ENCODE measurements around the gene FES. TPM values are rescaled to one million over a fixed set of nuclear protein-coding genes. Genes with fewer than 3 reads are reported as not detected.

Gene FES
- total RNA-seq, 6 donors from 2014 or later = 33.4 to 144 (median 68.3) TPM

- DNase-seq (no peak), ATAC-seq (ENCODE audit: low FRiP score in 2 of 2) (no peak)
- Histone ChIP-seq H3K4me3 (no peak overlapping the region), H3K36me3 (peaks cover 55 to 85% (median 77%) of the 10 kb centered on the region in 4 donors), H3K4me1 (peaks cover 5 to 8% (median 7%) of the 10 kb centered on the region in 4 donors), H3K27ac (no peak overlapping the region), H3K27me3 (no peaks in the 10 kb centered on the region), H3K9me3 (no peaks in the 10 kb centered on the region)
- TF ChIP-seq POLR2A (IDR thresholded peaks at IDR 0.05) (no peak), EP300 (IDR thresholded peaks at IDR 0.05) (no peak), CTCF (IDR thresholded peaks at IDR 0.05) (no peak), POLR2AphosphoS5 (IDR thresholded peaks at IDR 0.05) (no peak)
- WGBS, 2 donors = 100% methylated on average over 4 of the region's 4 CpGs; no CpG with 5 or more reads in 1 of the 2 donors
Measured at GRCh38 chr15:90941038-90941437, 56.7 kb downstream of the FES start.

- no peak overlapping the region for H3K27ac ChIP-seq
- H3K27me3 ChIP-seq = no peaks in the 10 kb centered on the region
- H3K36me3 ChIP-seq = peaks cover 68 to 97% (median 90%) of the 10 kb centered on the region in 4 donors
- H3K4me3 ChIP-seq = no peak overlapping the region
- TF ChIP-seq EP300 (IDR thresholded peaks at IDR 0.05) = no peak
- TF ChIP-seq POLR2AphosphoS5 (IDR thresholded peaks at IDR 0.05) = no peak
- TF ChIP-seq POLR2A (IDR thresholded peaks at IDR 0.05) = no peak
- 91 to 95% methylated on average over 6 to 12 of the region's 12 CpGs for WGBS, 2 donors
- ATAC-seq (ENCODE audit: low FRiP score in 2 of 2) (no peak), DNase-seq (no peak)
- no peaks in the 10 kb centered on the region for H3K4me1 ChIP-seq
- H3K9me3 ChIP-seq = no peaks in the 10 kb centered on the region
Measured at GRCh38 chr15:90942354-90943120, 58.2 kb downstream of the FES start.

- no peak overlapping the region for H3K27ac ChIP-seq
- H3K27me3 ChIP-seq = no peaks in the 10 kb centered on the region
- H3K36me3 ChIP-seq = peaks cover 65 to 98% (median 92%) of the 10 kb centered on the region in 4 donors
- no peak for TF ChIP-seq EP300 (IDR thresholded peaks at IDR 0.05)
- DNase-seq (no peak), ATAC-seq (ENCODE audit: low FRiP score in 2 of 2) (no peak)
- H3K4me3 ChIP-seq = no peak overlapping the region
- no peaks in the 10 kb centered on the region for H3K9me3 ChIP-seq
- 88% methylated on average over 7 of the region's 7 CpGs for WGBS, 2 donors
- no peaks in the 10 kb centered on the region for H3K4me1 ChIP-seq
Measured at GRCh38 chr15:90945091-90945490, 60.8 kb downstream of the FES start.

Small RNA genes lying within 50 kb of the gene (small RNA-seq; reads per million reads assigned to genes)
- gene RN7SL363P = 0 reads per million in 4 donors

Other genes with a start within 250 kb of the FES start
- 10 to 100 TPM in 1 of 6 donors, 1 to 10 TPM in 3, under 1 TPM in 2; 0.76 to 31.4 (median 2.6) TPM for gene BLM, start 167.2 kb upstream of the FES start, total RNA-seq
- gene FURIN, start 15.9 kb upstream of the FES start, total RNA-seq = 100 to 1,000 TPM in 4 of 6 donors, 10 to 100 TPM in 2; 59.0 to 150 (median 108) TPM
- gene MAN2A2, start 18.8 kb downstream of the FES start, total RNA-seq = 100 to 1,000 TPM in 2 of 6 donors, 10 to 100 TPM in 4; 36.8 to 219 (median 90.1) TPM
- gene HDDC3, start 48.0 kb downstream of the FES start, total RNA-seq = 10 to 100 TPM in 5 of 6 donors, 1 to 10 TPM in 1; 5.0 to 19.3 (median 12.5) TPM
- 100 to 1,000 TPM in 1 of 6 donors, 10 to 100 TPM in 5; 40.7 to 108 (median 61.9) TPM for gene UNC45A, start 50.8 kb downstream of the FES start, total RNA-seq
- gene RCCD1, start 70.4 kb downstream of the FES start, total RNA-seq = 10 to 100 TPM in 2 of 6 donors, 1 to 10 TPM in 4; 3.8 to 21.0 (median 9.4) TPM
- gene PRC1, start 110.0 kb downstream of the FES start, total RNA-seq = 10 to 100 TPM in 3 of 6 donors, 1 to 10 TPM in 3; 4.1 to 20.0 (median 10.7) TPM
- gene VPS33B, start 138.1 kb downstream of the FES start, total RNA-seq = 10 to 100 TPM in 4 of 6 donors, 1 to 10 TPM in 2; 9.2 to 20.2 (median 14.8) TPM
- gene SV2B, start 215.8 kb downstream of the FES start, total RNA-seq = 1 to 10 TPM in 1 of 6 donors, under 1 TPM in 3, not detected in 2; 0.40 to 1.4 (median 0.62) TPM